H9 (cell line): ENCODE results near the gene LMO1. TPM values are rescaled to one million over a fixed set of nuclear protein-coding genes. Genes with fewer than 3 reads are reported as not detected.

Experiments used
- DNase-seq: peaks from one replicate; pipeline ENCODE4 v3.0.0-alpha.2; 2017
- H2AFZ ChIP-seq: one replicate; pipeline ENCODE4 v1.6.1; 2013; ENCODE audit warnings: mild to moderate bottlenecking, low read length, control low read depth, moderate library complexity
- H2AK5ac ChIP-seq: 2 replicates; pipeline ENCODE4 v1.6.1; 2013; ENCODE audit warnings: low read length, control low read depth, mixed read lengths; ENCODE audit not compliant: insufficient read length
- H2BK120ac ChIP-seq: one replicate; pipeline ENCODE4 v1.6.1; 2013; ENCODE audit warnings: low read depth, mild to moderate bottlenecking, low read length, control low read depth, inconsistent platforms; ENCODE audit not compliant: poor library complexity, severe bottlenecking
- H2BK12ac ChIP-seq: 2 replicates; pipeline ENCODE4 v1.6.1; 2013; ENCODE audit warnings: low read length, control low read depth, mixed read lengths, low read depth; ENCODE audit not compliant: insufficient read length
- H2BK15ac ChIP-seq: 2 replicates; pipeline ENCODE4 v1.6.1; 2013; ENCODE audit warnings: low read depth, low read length, control low read depth
- H2BK20ac ChIP-seq: one replicate; pipeline ENCODE4 v1.6.1; 2013; ENCODE audit warnings: low read depth, mild to moderate bottlenecking, low read length, control low read depth, inconsistent platforms; ENCODE audit not compliant: poor library complexity, severe bottlenecking
- H2BK5ac ChIP-seq: 2 replicates; pipeline ENCODE4 v1.6.1; 2013; ENCODE audit warnings: low read length, control low read depth, mixed read lengths; ENCODE audit not compliant: insufficient read length
- H3K14ac ChIP-seq: 2 replicates; pipeline ENCODE4 v1.6.1; 2013; ENCODE audit warnings: low read length, control low read depth; ENCODE audit not compliant: insufficient read depth
- H3K18ac ChIP-seq: 2 replicates; pipeline ENCODE4 v1.6.1; 2013; ENCODE audit warnings: low read depth, mild to moderate bottlenecking, mixed read lengths, low read length, control low read depth; ENCODE audit not compliant: insufficient read length
- H3K23ac ChIP-seq: 2 replicates; pipeline ENCODE4 v1.6.1; 2013; ENCODE audit warnings: low read length, control low read depth, mixed read lengths, low read depth; ENCODE audit not compliant: insufficient read length
- H3K23me2 ChIP-seq: 2 replicates; pipeline ENCODE4 v1.6.1; 2013; ENCODE audit warnings: low read depth, mild to moderate bottlenecking, mixed read lengths, low read length, control low read depth; ENCODE audit not compliant: insufficient read length, poor library complexity, severe bottlenecking
- H3K27ac ChIP-seq: 2 replicates; pipeline ENCODE4 v1.5.1; 2013; ENCODE audit warnings: low read length, control low read depth, mixed read lengths, low read depth; ENCODE audit not compliant: insufficient read length
- H3K27me3 ChIP-seq: 2 replicates; pipeline ENCODE4 v1.6.1; 2013; ENCODE audit warnings: low read length, control low read depth, inconsistent platforms; ENCODE audit not compliant: insufficient read depth
- H3K4ac ChIP-seq: 2 replicates; pipeline ENCODE4 v1.6.1; 2013; ENCODE audit warnings: low read depth, mild to moderate bottlenecking, control low read depth, inconsistent platforms, low read length, moderate library complexity
- H3K4me1 ChIP-seq: 2 replicates; pipeline ENCODE4 v1.6.1; 2013; ENCODE audit warnings: low read length, control low read depth, inconsistent platforms; ENCODE audit not compliant: insufficient read depth
- H3K4me2 ChIP-seq: 2 replicates; pipeline ENCODE4 v1.6.1; 2013; ENCODE audit warnings: low read length, control low read depth, mixed read lengths; ENCODE audit not compliant: insufficient read length, insufficient read depth
- H3K56ac ChIP-seq: 2 replicates; pipeline ENCODE4 v1.6.1; 2013; ENCODE audit warnings: low read depth, mild to moderate bottlenecking, mixed read lengths, low read length, control low read depth; ENCODE audit not compliant: insufficient read length
- H3K79me1 ChIP-seq: 2 replicates; pipeline ENCODE4 v1.6.1; 2013; ENCODE audit warnings: low read depth, mild to moderate bottlenecking, moderate library complexity, low read length, control low read depth, inconsistent platforms; ENCODE audit not compliant: insufficient read depth, poor library complexity, severe bottlenecking
- H3K79me2 ChIP-seq: 2 replicates; pipeline ENCODE4 v1.6.1; 2013; ENCODE audit warnings: low read length, control low read depth, inconsistent platforms; ENCODE audit not compliant: insufficient read depth
- H3K9ac ChIP-seq: 2 replicates; pipeline ENCODE4 v1.6.1; 2013; ENCODE audit warnings: low read length, control low read depth, mixed read lengths; ENCODE audit not compliant: insufficient read length; ENCODE audit errors: extremely low read depth
- H3K9me3 ChIP-seq: one replicate; pipeline ENCODE4 v1.6.1; 2013; ENCODE audit warnings: low read depth, low read length, inconsistent platforms; ENCODE audit not compliant: control insufficient read depth
- H3T11ph ChIP-seq: one replicate; pipeline ENCODE4 v1.6.1; 2013; ENCODE audit warnings: mild to moderate bottlenecking, low read length, control low read depth, inconsistent platforms
- H4K20me1 ChIP-seq: one replicate; pipeline ENCODE4 v1.6.1; 2013; ENCODE audit not compliant: control insufficient read depth, insufficient read length, insufficient read depth
- H4K5ac ChIP-seq: 2 replicates; pipeline ENCODE4 v1.6.1; 2013; ENCODE audit warnings: low read depth, mild to moderate bottlenecking, mixed read lengths, low read length, control low read depth; ENCODE audit not compliant: insufficient read length
- H4K8ac ChIP-seq: replicated peaks from 2 replicates; pipeline ENCODE4 v1.6.1; 2013; ENCODE audit warnings: low read length, control low read depth, mixed read lengths, low read depth; ENCODE audit not compliant: insufficient read length
- H4K91ac ChIP-seq: 2 replicates; pipeline ENCODE4 v1.6.1; 2013; ENCODE audit warnings: low read depth, mild to moderate bottlenecking, moderate library complexity, mixed read lengths, low read length, control low read depth; ENCODE audit not compliant: insufficient read length
- H3K27ac Mint-ChIP-seq, 3 experiments: 2 replicates in 2 of 3; 3 replicates in 1 of 3; pipeline ENCODE4 v1.8.0; 2020 to 2021; ENCODE audit warnings: mixed read lengths in 3 of 3, mild to moderate bottlenecking in 1 of 3, moderate library complexity in 1 of 3
- H3K27me3 Mint-ChIP-seq: 2 replicates; pipeline ENCODE4 v1.8.0; 2021; ENCODE audit warnings: low read depth, mild to moderate bottlenecking, moderate library complexity, mixed read lengths
- H3K36me3 Mint-ChIP-seq, 3 experiments: 2 replicates in 2 of 3; 3 replicates in 1 of 3; pipeline ENCODE4 v1.8.0; 2020 to 2021; ENCODE audit warnings: low read depth in 3 of 3, mixed read lengths in 3 of 3; ENCODE audit not compliant: insufficient read depth in 1 of 3
- H3K4me1 Mint-ChIP-seq, 2 experiments: 2 replicates each; pipeline ENCODE4 v1.8.0; 2020; ENCODE audit warnings: mixed read lengths in 2 of 2
- H3K4me3 Mint-ChIP-seq, 2 experiments: 2 replicates in 1 of 2; 3 replicates in 1 of 2; pipeline ENCODE4 v1.8.0; 2020 to 2021; ENCODE audit warnings: mild to moderate bottlenecking in 2 of 2, mixed read lengths in 2 of 2, moderate library complexity in 1 of 2
- H3K9me3 Mint-ChIP-seq, 2 experiments: 2 replicates in 1 of 2; 3 replicates in 1 of 2; pipeline ENCODE4 v1.8.0; 2020; ENCODE audit warnings: mild to moderate bottlenecking in 2 of 2, mixed read lengths in 2 of 2, moderate library complexity in 1 of 2
- WGBS: extraction: QIAGEN DNeasy Blood & Tissue Kit; methylation state at CpG from one replicate; pipeline ENCODE4 v1.1.7; 2013; ENCODE audit warnings: missing lambda C conversion rate, low lambda C conversion rate, mixed read lengths; ENCODE audit not compliant: insufficient read length; ENCODE audit errors: extremely low coverage; 5-methylcytosine and 5-hydroxymethylcytosine counted together
- total RNA-seq: library from RNA; stranded (reverse); gene quantifications from 2 replicates; pipeline ENCODE4 v1.2.1, GENCODE V29; 2021
- TF ChIP-seq, protein P1 (sequence below): fragments of 200-600 bp; sonication (generic); conservative IDR thresholded peaks from 3 replicates; pipeline ENCODE4 v1.8.0; 2021; ENCODE audit warnings: antibody characterized with exemption, mild to moderate bottlenecking

Gene LMO1
- total RNA-seq, 1 experiment from 2014 or later: 0.50 TPM

DNA sequence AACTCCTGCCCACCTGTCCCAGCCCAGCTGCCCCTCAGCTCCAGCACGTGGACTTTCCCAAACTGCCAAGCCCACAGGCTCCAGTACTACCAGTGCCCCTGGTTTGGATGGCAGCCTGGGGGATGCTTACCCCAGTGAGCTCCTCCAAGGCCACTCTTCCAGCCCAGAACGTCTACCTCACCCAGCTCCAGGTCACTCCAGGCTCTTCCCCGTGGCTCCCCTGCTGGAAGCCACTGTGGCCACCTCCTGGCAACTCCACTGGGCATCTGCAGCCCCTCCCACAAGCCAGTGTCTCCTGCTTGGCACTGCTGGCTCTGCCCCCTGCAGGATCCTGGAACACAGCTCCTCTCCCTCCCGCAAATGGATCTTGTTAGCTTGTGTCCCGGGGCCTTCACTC lies 29.3 kb downstream of the LMO1 start:
- peak overlapping the region in 2 of 3 experiments; percentile 39 to 67; a peak in 3 of 7 replicates for H3K27ac Mint-ChIP-seq
- no CpG with 5 or more reads among the region's 5 CpGs for WGBS

More for the DNA sequence above, 29.3 kb downstream of the LMO1 start:
- Histone ChIP-seq H2BK12ac (no peak overlapping the region), H4K20me1 (no peaks in the 10 kb centered on the region), H2BK120ac (no peak overlapping the region), H3T11ph (no peak overlapping the region), H3K79me1 (no peaks in the 10 kb centered on the region), H2AK5ac (no peak overlapping the region), H3K23me2 (no peaks in the 10 kb centered on the region), H3K23ac (no peak overlapping the region), H3K4me2 (no peak overlapping the region), H4K91ac (no peak overlapping the region), H3K56ac (no peak overlapping the region), H3K79me2 (no peaks in the 10 kb centered on the region), H2AFZ (no peak overlapping the region), H3K4ac (no peak overlapping the region), H4K5ac (no peak overlapping the region), H3K4me1 (no peaks in the 10 kb centered on the region), H2BK15ac (no peak overlapping the region), H3K9ac (no peak overlapping the region), H3K27ac (no peak overlapping the region), H3K18ac (no peak overlapping the region), H3K14ac (no peak overlapping the region), H3K9me3 (no peaks in the 10 kb centered on the region), H2BK5ac (no peak overlapping the region), H4K8ac (no peak overlapping the region), H3K27me3 (no peaks in the 10 kb centered on the region), H2BK20ac (no peak overlapping the region)
- Mint-ChIP-seq H3K9me3 (no peaks in the 10 kb centered on the region), H3K27me3 (no peaks in the 10 kb centered on the region), H3K36me3 (no peaks in the 10 kb centered on the region), H3K4me3 (no peak overlapping the region), H3K4me1 (peaks cover 9 to 13% of the 10 kb centered on the region in 2 experiments)
- DNase-seq: peak; percentile 57
- TF ChIP-seq, protein P1, sequence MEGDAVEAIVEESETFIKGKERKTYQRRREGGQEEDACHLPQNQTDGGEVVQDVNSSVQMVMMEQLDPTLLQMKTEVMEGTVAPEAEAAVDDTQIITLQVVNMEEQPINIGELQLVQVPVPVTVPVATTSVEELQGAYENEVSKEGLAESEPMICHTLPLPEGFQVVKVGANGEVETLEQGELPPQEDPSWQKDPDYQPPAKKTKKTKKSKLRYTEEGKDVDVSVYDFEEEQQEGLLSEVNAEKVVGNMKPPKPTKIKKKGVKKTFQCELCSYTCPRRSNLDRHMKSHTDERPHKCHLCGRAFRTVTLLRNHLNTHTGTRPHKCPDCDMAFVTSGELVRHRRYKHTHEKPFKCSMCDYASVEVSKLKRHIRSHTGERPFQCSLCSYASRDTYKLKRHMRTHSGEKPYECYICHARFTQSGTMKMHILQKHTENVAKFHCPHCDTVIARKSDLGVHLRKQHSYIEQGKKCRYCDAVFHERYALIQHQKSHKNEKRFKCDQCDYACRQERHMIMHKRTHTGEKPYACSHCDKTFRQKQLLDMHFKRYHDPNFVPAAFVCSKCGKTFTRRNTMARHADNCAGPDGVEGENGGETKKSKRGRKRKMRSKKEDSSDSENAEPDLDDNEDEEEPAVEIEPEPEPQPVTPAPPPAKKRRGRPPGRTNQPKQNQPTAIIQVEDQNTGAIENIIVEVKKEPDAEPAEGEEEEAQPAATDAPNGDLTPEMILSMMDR: peak; percentile 41; the same call in 2 of the 3 replicates
